ENCODE data around the gene RNU2-1. TPM values are rescaled to one million over a fixed set of nuclear protein-coding genes. Genes with fewer than 3 reads are reported as not detected.
"Not testable (repeated sequence)": the region's sequence is repeated elsewhere in the genome, so short reads cannot be mapped to it uniquely, and the experiment has no call there.

Gene RNU2-1
- total RNA-seq (2014; rRNA removed; shearing (Covaris generic)): not detected in 2 replicates

GRCh38 chr17:43233877-43234276 is at the start of gene RNU2-1:
TSS of gene RNU2-1 (minus strand) at chr17:43233977.
- not testable (repeated sequence) for H3K27me3 ChIP-seq (replicated peaks); H3K4me1 ChIP-seq (replicated peaks); H3K27ac ChIP-seq; DNase-seq (ENCODE audit: low read depth in 1 of 2, low spot score in 2 of 2); H3K4me3 ChIP-seq; H3K9me3 ChIP-seq (replicated peaks); H3K36me3 ChIP-seq

GRCh38 chr17:43272914-43273313 is 39.1 kb upstream of the RNU2-1 start:
- not testable (repeated sequence) for H3K27ac ChIP-seq; H3K27me3 ChIP-seq (replicated peaks); H3K4me1 ChIP-seq (replicated peaks); H3K4me3 ChIP-seq; H3K9me3 ChIP-seq (replicated peaks); H3K36me3 ChIP-seq; DNase-seq (ENCODE audit: low read depth in 1 of 2, low spot score in 2 of 2)

GRCh38 chr17:43272483-43272882 is 38.7 kb upstream of the RNU2-1 start:
- not testable (repeated sequence) for H3K36me3 ChIP-seq; H3K9me3 ChIP-seq (replicated peaks); H3K27me3 ChIP-seq (replicated peaks); H3K4me1 ChIP-seq (replicated peaks); H3K4me3 ChIP-seq; H3K27ac ChIP-seq
- DNase-seq (ENCODE audit: low read depth in 1 of 2, low spot score in 2 of 2): peak in 1 of 2 experiments; percentile 32

- not testable (repeated sequence) for DNase-seq (ENCODE audit: low read depth in 1 of 2, low spot score in 2 of 2); H3K4me1 ChIP-seq (replicated peaks)
These were observed 37.1 kb upstream of the RNU2-1 start for GRCh38 chr17:43270552-43271504.

GRCh38 chr17:43246456-43246855 is 12.7 kb upstream of the RNU2-1 start:
- H3K4me1 ChIP-seq (replicated peaks); H3K36me3 ChIP-seq; H3K9me3 ChIP-seq (replicated peaks); H3K27me3 ChIP-seq (replicated peaks); H3K4me3 ChIP-seq; H3K27ac ChIP-seq; DNase-seq (ENCODE audit: low read depth in 1 of 2, low spot score in 2 of 2): not testable (repeated sequence)

More at GRCh38 chr17:43270552-43271504, 37.1 kb upstream of the RNU2-1 start:
- H3K27me3 ChIP-seq (replicated peaks); H3K27ac ChIP-seq; H3K4me3 ChIP-seq; H3K9me3 ChIP-seq (replicated peaks); H3K36me3 ChIP-seq: not testable (repeated sequence)

GRCh38 chr17:43240596-43241352 is 7.0 kb upstream of the RNU2-1 start:
- not testable (repeated sequence) for H3K9me3 ChIP-seq (replicated peaks); H3K36me3 ChIP-seq; H3K27me3 ChIP-seq (replicated peaks); H3K4me3 ChIP-seq; H3K27ac ChIP-seq; H3K4me1 ChIP-seq (replicated peaks); DNase-seq (ENCODE audit: low read depth in 1 of 2, low spot score in 2 of 2)

GRCh38 chr17:43239597-43239996 is 5.8 kb upstream of the RNU2-1 start:
- DNase-seq (ENCODE audit: low read depth in 1 of 2, low spot score in 2 of 2); H3K4me1 ChIP-seq (replicated peaks); H3K9me3 ChIP-seq (replicated peaks); H3K4me3 ChIP-seq; H3K36me3 ChIP-seq; H3K27me3 ChIP-seq (replicated peaks); H3K27ac ChIP-seq: not testable (repeated sequence)

GRCh38 chr17:43233263-43233662 is 514 bp downstream of the RNU2-1 start:
- H3K36me3 ChIP-seq; H3K27ac ChIP-seq; DNase-seq (ENCODE audit: low read depth in 1 of 2, low spot score in 2 of 2); H3K4me1 ChIP-seq (replicated peaks); H3K4me3 ChIP-seq; H3K27me3 ChIP-seq (replicated peaks); H3K9me3 ChIP-seq (replicated peaks): not testable (repeated sequence)

GRCh38 chr17:43232021-43232699 is 1.6 kb downstream of the RNU2-1 start:
- peak in 1 of 2 experiments; percentile 50 for DNase-seq (ENCODE audit: low read depth in 1 of 2, low spot score in 2 of 2)

GRCh38 chr17:43231205-43232020 is 2.4 kb downstream of the RNU2-1 start:
- H3K4me1 ChIP-seq (replicated peaks); H3K36me3 ChIP-seq; H3K27me3 ChIP-seq (replicated peaks); H3K9me3 ChIP-seq (replicated peaks); H3K4me3 ChIP-seq; H3K27ac ChIP-seq: not testable (repeated sequence)
- peak in 1 of 2 experiments; percentile 21 for DNase-seq (ENCODE audit: low read depth in 1 of 2, low spot score in 2 of 2)

More at GRCh38 chr17:43232021-43232699, 1.6 kb downstream of the RNU2-1 start:
- H3K4me1 ChIP-seq (replicated peaks); H3K9me3 ChIP-seq (replicated peaks); H3K27me3 ChIP-seq (replicated peaks); H3K4me3 ChIP-seq; H3K36me3 ChIP-seq; H3K27ac ChIP-seq: not testable (repeated sequence)

- DNase-seq (ENCODE audit: low read depth in 1 of 2, low spot score in 2 of 2); H3K27ac ChIP-seq; H3K9me3 ChIP-seq (replicated peaks); H3K4me3 ChIP-seq; H3K27me3 ChIP-seq (replicated peaks); H3K4me1 ChIP-seq (replicated peaks): not testable (repeated sequence)
- H3K36me3 ChIP-seq: peaks cover 24% of the 10 kb centered on the region
These were observed 5.6 kb downstream of the RNU2-1 start, which contains the start of gene CCDC200 for GRCh38 chr17:43228020-43228782. TSS of gene CCDC200 (minus strand) at chr17:43228623. CDS start at chr17:43228554, 69 bp downstream.

GRCh38 chr17:43226393-43226792 is 7.4 kb downstream of the RNU2-1 start:
- Histone ChIP-seq H3K9me3 (replicated peaks) (no peaks in the 10 kb centered on the region), H3K36me3 (peaks cover 28% of the 10 kb centered on the region), H3K4me1 (replicated peaks) (no peaks in the 10 kb centered on the region), H3K4me3 (no peak overlapping the region), H3K27ac (no peak overlapping the region), H3K27me3 (replicated peaks) (no peaks in the 10 kb centered on the region)
- peak in 1 of 2 experiments; percentile 22 for DNase-seq (ENCODE audit: low read depth in 1 of 2, low spot score in 2 of 2)
